Nephron progenitor cell (in vitro differentiated cells): Measurements from ENCODE around the gene FAM227B.

Experiments
- DNase-seq: peaks from one replicate; pipeline ENCODE4 v3.0.0; 2021
- H3K27ac Mint-ChIP-seq: 2 replicates; pipeline ENCODE4 v1.8.0; 2021; ENCODE audit warnings: mild to moderate bottlenecking, moderate library complexity, mixed read lengths
- H3K27me3 Mint-ChIP-seq: 2 replicates; pipeline ENCODE4 v1.8.0; 2021; ENCODE audit warnings: mild to moderate bottlenecking, low read depth, mixed read lengths; ENCODE audit not compliant: poor library complexity
- H3K36me3 Mint-ChIP-seq: 2 replicates; pipeline ENCODE4 v1.8.0; 2021; ENCODE audit warnings: low read depth, mixed read lengths
- H3K4me1 Mint-ChIP-seq: 2 replicates; pipeline ENCODE4 v1.8.0; 2021; ENCODE audit warnings: mixed read lengths
- H3K4me3 Mint-ChIP-seq: 2 replicates; pipeline ENCODE4 v1.8.0; 2021; ENCODE audit warnings: mild to moderate bottlenecking, moderate library complexity, mixed read lengths
- H3K9me3 Mint-ChIP-seq: 2 replicates; pipeline ENCODE4 v1.8.0; 2021; ENCODE audit warnings: mild to moderate bottlenecking, moderate library complexity, mixed read lengths
- TF ChIP-seq, protein P1 (sequence below): fragments of 200-600 bp; sonication (generic); IDR thresholded peaks from 2 replicates; pipeline ENCODE4 v1.5.0; 2021; ENCODE audit warnings: antibody characterized with exemption

FAM227B gene

DNA sequence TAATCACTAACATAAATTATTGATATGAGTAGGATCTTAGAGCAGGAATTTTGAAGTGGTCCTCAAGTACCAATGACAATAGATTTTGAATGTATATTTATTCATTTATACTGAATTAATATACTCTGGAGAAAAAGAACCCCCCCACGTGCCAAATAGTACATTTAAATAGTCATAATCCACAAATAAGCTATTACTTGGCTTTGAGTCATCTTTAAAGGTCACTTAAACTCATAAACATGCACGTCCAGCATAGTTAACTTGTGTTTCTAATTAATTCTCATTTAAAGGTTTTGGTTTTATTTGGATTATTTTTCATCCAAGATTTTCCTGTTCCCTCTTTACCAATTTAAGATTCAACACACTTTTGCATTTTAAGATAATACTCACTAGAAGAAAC is 162.5 kb downstream of the FAM227B start:
- Mint-ChIP-seq H3K36me3 (no peaks in the 10 kb centered on the region), H3K4me1 (no peaks in the 10 kb centered on the region), H3K9me3 (no peaks in the 10 kb centered on the region), H3K4me3 (no peak overlapping the region), H3K27me3 (no peaks in the 10 kb centered on the region), H3K27ac (no peak overlapping the region)
- no peak for DNase-seq
- TF ChIP-seq, protein P1, sequence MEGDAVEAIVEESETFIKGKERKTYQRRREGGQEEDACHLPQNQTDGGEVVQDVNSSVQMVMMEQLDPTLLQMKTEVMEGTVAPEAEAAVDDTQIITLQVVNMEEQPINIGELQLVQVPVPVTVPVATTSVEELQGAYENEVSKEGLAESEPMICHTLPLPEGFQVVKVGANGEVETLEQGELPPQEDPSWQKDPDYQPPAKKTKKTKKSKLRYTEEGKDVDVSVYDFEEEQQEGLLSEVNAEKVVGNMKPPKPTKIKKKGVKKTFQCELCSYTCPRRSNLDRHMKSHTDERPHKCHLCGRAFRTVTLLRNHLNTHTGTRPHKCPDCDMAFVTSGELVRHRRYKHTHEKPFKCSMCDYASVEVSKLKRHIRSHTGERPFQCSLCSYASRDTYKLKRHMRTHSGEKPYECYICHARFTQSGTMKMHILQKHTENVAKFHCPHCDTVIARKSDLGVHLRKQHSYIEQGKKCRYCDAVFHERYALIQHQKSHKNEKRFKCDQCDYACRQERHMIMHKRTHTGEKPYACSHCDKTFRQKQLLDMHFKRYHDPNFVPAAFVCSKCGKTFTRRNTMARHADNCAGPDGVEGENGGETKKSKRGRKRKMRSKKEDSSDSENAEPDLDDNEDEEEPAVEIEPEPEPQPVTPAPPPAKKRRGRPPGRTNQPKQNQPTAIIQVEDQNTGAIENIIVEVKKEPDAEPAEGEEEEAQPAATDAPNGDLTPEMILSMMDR = no peak

DNA sequence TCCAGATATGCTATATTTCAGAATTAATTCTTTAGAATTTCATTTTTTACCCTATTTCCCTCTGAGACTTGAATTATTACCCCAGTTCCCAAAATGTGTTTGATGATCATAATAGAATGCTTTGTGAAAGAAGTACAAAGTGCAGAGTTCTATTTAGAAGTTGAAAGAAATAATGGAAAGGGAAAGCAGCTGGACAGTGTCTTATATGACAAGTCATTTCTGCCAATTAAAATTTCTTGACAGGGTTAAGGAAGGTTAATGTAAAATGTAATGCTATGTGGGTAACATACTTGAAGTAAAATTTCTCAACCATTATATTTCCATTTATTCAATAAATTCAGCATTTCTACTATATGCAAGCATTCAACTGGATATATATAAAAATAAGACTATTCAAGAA is 164.5 kb downstream of the FAM227B start:
- Mint-ChIP-seq H3K36me3 (no peaks in the 10 kb centered on the region), H3K27ac (no peak overlapping the region), H3K27me3 (no peaks in the 10 kb centered on the region), H3K4me1 (no peaks in the 10 kb centered on the region), H3K4me3 (no peak overlapping the region), H3K9me3 (no peaks in the 10 kb centered on the region)
- TF ChIP-seq, protein P1 = no peak
- DNase-seq = no peak

DNA sequence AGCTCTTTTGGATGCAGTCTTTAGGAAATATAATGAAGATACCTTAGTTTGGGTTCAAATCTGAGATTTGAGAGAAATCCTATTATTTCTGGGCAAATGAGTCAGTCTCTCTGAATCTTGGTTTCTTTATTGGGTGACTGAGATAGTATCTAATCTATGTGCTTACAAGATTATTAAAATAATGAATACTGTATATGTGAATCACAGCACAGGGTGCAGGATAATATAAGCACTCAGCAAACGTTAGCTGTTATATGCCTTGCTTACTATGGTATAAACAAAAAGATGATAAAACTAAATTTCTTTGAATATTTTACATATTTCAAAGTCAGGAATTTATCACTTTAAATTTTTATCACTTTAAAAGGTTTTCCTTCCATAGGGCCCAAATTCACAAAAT is 168.0 kb downstream of the FAM227B start:
- no peaks in the 10 kb centered on the region for H3K9me3 Mint-ChIP-seq
- no peak overlapping the region for H3K4me3 Mint-ChIP-seq
- H3K4me1 Mint-ChIP-seq = no peaks in the 10 kb centered on the region
- no peaks in the 10 kb centered on the region for H3K27me3 Mint-ChIP-seq
- no peak for DNase-seq
- TF ChIP-seq, protein P1 = no peak
- no peak overlapping the region for H3K27ac Mint-ChIP-seq
- H3K36me3 Mint-ChIP-seq = no peaks in the 10 kb centered on the region

DNA sequence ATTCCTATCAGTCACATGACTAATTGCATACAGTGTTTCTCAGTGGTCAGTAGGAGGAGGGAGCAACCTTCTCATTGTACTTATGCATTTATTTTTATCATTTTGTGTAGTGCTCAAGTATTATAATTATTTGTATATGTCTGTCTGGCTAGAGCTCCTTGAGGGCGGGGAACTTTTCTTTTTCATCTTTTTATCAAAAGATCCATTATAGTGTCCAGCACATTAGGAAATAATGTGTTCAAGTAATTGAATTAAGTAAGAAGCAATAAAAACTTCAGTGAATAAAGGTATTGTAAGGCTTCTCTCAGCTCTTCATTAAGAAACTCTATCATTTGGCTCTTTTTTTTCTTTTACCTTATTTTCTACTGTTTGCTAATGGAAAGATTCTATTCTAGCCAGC is 178.8 kb downstream of the FAM227B start:
- H3K9me3 Mint-ChIP-seq = no peaks in the 10 kb centered on the region
- DNase-seq = no peak
- peaks cover 2% of the 10 kb centered on the region for H3K27me3 Mint-ChIP-seq
- H3K36me3 Mint-ChIP-seq = no peaks in the 10 kb centered on the region
- TF ChIP-seq, protein P1 = no peak
- peaks cover 8% of the 10 kb centered on the region for H3K4me1 Mint-ChIP-seq
- no peak overlapping the region for H3K27ac Mint-ChIP-seq
- H3K4me3 Mint-ChIP-seq = no peak overlapping the region

DNA sequence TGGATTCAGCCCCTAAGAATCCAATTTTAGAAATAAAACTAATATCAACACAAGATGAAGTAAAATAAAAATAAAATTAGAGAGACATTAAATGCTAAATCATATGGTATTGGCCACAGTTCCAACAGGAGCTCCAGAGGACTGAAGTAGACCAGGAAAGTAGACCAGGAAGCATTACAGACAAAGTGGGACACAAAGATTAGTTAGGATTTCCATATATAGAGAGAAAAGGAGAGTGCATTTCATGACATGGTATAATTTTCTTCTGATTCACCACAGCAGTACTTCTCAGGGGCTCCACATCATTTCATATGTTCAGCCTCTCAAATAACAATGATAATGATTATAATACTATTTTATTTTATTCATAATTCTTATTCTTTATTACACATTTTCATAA is 179.3 kb downstream of the FAM227B start:
- Mint-ChIP-seq H3K27ac (no peak overlapping the region), H3K36me3 (no peaks in the 10 kb centered on the region), H3K4me3 (no peak overlapping the region), H3K4me1 (peaks cover 8% of the 10 kb centered on the region), H3K9me3 (no peaks in the 10 kb centered on the region), H3K27me3 (peaks cover 2% of the 10 kb centered on the region)
- DNase-seq = no peak
- TF ChIP-seq, protein P1 = no peak

DNA sequence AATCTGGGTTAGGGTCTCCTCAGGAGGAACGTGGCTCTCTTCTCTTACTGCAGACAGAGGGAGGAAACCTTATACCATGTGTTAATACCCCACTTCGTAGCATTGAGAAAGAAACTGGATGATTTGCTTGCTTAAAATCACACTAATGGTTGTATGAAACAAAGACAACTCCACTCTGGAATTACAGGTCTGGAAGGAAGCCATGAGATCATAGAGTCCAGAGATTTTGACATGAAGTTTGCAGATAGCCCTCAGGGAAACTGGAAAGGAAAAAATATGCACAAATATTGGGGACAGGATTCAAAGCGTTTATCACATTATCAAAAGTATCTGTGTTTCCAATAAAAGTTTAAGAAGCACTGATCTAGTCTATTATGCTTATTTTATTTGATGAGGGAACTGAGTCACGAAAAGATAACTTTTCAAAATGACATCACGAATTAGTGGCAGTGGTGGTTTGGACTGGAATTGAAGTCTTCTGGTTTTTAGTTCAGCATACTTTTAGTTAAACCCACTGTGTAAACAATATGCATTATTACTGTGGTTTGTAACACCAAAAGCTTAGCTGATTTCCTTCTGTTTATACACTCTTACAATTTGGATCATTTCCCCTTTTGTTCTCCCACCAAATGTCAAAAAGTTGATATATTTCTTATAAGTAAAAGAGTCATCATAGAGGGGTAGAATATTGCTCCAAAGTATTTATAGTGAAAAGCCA is 180.8 kb downstream of the FAM227B start:
- Mint-ChIP-seq H3K4me1 (peaks cover 8% of the 10 kb centered on the region), H3K4me3 (no peak overlapping the region), H3K9me3 (no peaks in the 10 kb centered on the region), H3K27ac (no peak overlapping the region), H3K27me3 (peaks cover 2% of the 10 kb centered on the region), H3K36me3 (no peaks in the 10 kb centered on the region)
- no peak for DNase-seq
- TF ChIP-seq, protein P1 = no peak
